Heart left ventricle (tissue), 16 donors: ENCODE results near the gene NFXL1. TPM values are rescaled to one million over a fixed set of nuclear protein-coding genes. Genes with fewer than 3 reads are reported as not detected.

Experiments
- ATAC-seq, 4 donors: fragments of 200-7000 bp; cut with Tn5 transposase; one replicate each; pipeline ENCODE4 v1.9.1; 2020 to 2022; ENCODE audit warnings: moderate library complexity in 4 of 4, mild to moderate bottlenecking in 3 of 4, moderate number of reproducible peaks in 1 of 4
- DNase-seq, 5 donors: peaks; one replicate each; pipeline ENCODE4 v3.0.0-alpha.2; 2020
- H3K27ac ChIP-seq, 12 donors: fragments of 200-600 bp; sonication (generic) in 4 of 12; one replicate each; pipeline versions ENCODE4 v1.5.0 to v1.8.0; 2016 to 2022; ENCODE audit warnings: mild to moderate bottlenecking in 2 of 12
- H3K27me3 ChIP-seq, 9 donors: fragments of 200-600 bp; sonication (generic) in 2 of 9; one replicate each; pipeline versions ENCODE4 v1.5.1 to v1.8.0; 2016 to 2022; ENCODE audit warnings: mild to moderate bottlenecking in 3 of 9
- H3K36me3 ChIP-seq, 9 donors: fragments of 200-600 bp; sonication (generic) in 2 of 9; one replicate each; pipeline versions ENCODE4 v1.5.0 to v1.8.0; 2018 to 2022; ENCODE audit warnings: mild to moderate bottlenecking in 2 of 9
- H3K4me1 ChIP-seq, 12 donors: fragments of 200-600 bp; sonication (generic) in 4 of 12; one replicate each; pipeline versions ENCODE4 v1.5.0 to v1.8.0; 2016 to 2022; ENCODE audit warnings: mild to moderate bottlenecking in 3 of 12
- H3K4me3 ChIP-seq, 12 donors: fragments of 200-600 bp; sonication (generic) in 4 of 12; one replicate each; pipeline versions ENCODE4 v1.5.0 to v1.8.0; 2017 to 2022; ENCODE audit warnings: mild to moderate bottlenecking in 9 of 12, moderate library complexity in 4 of 12
- H3K9me3 ChIP-seq, 12 donors: fragments of 200-600 bp; sonication (generic) in 4 of 12; one replicate each; pipeline versions ENCODE4 v1.5.0 to v1.8.0; 2016 to 2022; ENCODE audit warnings: mild to moderate bottlenecking in 1 of 12
- POLR2A ChIP-seq, 2 donors: fragments of 450-650 bp; IDR thresholded peaks; one replicate each; pipeline ENCODE4 v1.6.1; 2017; ENCODE audit warnings: antibody characterized with exemption in 2 of 2, mild to moderate bottlenecking in 2 of 2, moderate library complexity in 2 of 2
- WGBS, 4 donors: extraction: QIAGEN DNeasy Blood & Tissue Kit in 2 of 4; methylation state at CpG; one replicate each; pipeline versions ENCODE4 v1.1.5 to v1.1.7; 2013 to 2018; 5-methylcytosine and 5-hydroxymethylcytosine counted together
- intact Hi-C, 10 donors: fragments of 100-400 bp; cut with DNase I; formaldehyde crosslinking; loops; one replicate each; pipeline versions ENCODE4 v1.11.1 to v1.14.2; 2022
- polyA plus RNA-seq, 2 donors: library from polyadenylated mRNA; stranded (reverse); fragments of 200-250 nt; gene quantifications; one replicate each; pipeline ENCODE4 v1.2.3, GENCODE V29; 2013
- total RNA-seq, 9 donors: library from RNA; depleted of rRNA in 2 of 9; stranded (reverse); fragments of >200 nt in 2 of 9; fragmentation: NEBNext Ultra II Directional in 3 of 9; extraction: Animal tissue kit (Norgen Biotek cat#: 25700) in 3 of 9; gene quantifications; one replicate each; pipeline versions ENCODE4 v1.1.0 to v1.2.4, GENCODE V29; 2016 to 2023
- TF ChIP-seq, protein P1 (sequence below), 12 donors: fragments of 200-600 bp; sonication (generic) in 4 of 12; IDR thresholded peaks; one replicate each; pipeline versions ENCODE4 v1.5.0 to v1.8.0; 2018 to 2022; ENCODE audit warnings: antibody characterized with exemption in 12 of 12, mild to moderate bottlenecking in 5 of 12
- donor health status: ischemic (EF 13 %, LVEDD 7.1; RV severe dilation, severe dysfunction).
- donor health status: healthy with polysubstance abuse.
- donor health status: DM: no; HTN: yes; CAD: no.
- donor health status: DM: no; HTN: no; CAD: no.
- donor health status: ischemic (EF 25% LVEDD 6.9; RV normal size, moderate dysfunction).
- donor health status: ischemic (EF 25% LVEDD 5.7; RV mildly dilated, moderate dysfunction).
- donor health status: healthy.
- donor health status: DM: yes; HTN: yes; CAD: no.
- donor health status: ischemic (EF 35%, LVEDD 5.7; RV mildly dilated, moderate dysfunction).
- donor health status: nonischemic (EF 11% LVEDD 7.7; RV severe dilation, severe dysfunction).
- donor health status: DM: yes; HTN: yes; CAD: no.
- donor health status: PGD.
- donor health status: ischemic (EF 29% LVEDD 5.4; RV normal size, mild dysfunction).
- donor health status: nonischemic (EF 23%, LVEDD 6.1; RV moderate dilation, normal function).

The NFXL1 gene
- total and polyA plus RNA-seq, 11 donors, result 2.8 to 7.3 (median 5.3) TPM

DNA sequence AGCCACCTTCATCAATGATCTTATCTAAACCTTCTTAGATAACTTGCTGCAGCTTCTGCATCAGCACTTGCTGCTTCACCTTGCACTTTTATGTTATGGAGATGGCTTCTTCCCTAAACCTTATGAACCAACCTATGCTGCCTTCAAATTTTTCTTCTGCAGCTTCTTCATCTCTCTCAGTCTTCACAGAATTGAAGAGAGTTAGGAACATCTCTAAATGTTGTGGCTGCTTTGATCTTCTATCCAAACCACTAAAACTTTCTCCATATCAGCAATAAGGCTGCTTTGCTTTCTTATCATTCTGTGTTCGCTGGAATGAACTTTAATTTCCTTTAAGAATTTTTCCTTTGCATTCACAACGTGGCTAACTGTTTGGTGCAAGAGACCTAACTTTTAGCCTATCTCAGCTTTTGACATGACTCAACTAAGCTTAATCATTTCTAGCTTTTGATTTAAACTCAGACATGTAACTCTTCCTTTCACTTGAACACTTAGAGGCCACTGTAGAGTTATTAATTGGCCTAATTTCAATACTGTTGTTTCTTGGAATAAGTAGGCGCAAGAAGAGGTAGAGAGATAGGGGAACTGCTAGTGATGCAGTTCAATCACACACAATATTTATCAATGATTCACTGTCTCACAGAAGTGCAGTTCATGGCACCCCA lies 40.4 kb downstream of the NFXL1 start:
- peaks cover 0 to 19% (median 10%) of the 10 kb centered on the region in 12 donors for H3K9me3 ChIP-seq
- 92 to 96% (median 94%) methylated on average over 3 of the region's 3 CpGs for WGBS, 4 donors
- no peak overlapping the region for H3K4me3 ChIP-seq
- TF ChIP-seq, protein P1, sequence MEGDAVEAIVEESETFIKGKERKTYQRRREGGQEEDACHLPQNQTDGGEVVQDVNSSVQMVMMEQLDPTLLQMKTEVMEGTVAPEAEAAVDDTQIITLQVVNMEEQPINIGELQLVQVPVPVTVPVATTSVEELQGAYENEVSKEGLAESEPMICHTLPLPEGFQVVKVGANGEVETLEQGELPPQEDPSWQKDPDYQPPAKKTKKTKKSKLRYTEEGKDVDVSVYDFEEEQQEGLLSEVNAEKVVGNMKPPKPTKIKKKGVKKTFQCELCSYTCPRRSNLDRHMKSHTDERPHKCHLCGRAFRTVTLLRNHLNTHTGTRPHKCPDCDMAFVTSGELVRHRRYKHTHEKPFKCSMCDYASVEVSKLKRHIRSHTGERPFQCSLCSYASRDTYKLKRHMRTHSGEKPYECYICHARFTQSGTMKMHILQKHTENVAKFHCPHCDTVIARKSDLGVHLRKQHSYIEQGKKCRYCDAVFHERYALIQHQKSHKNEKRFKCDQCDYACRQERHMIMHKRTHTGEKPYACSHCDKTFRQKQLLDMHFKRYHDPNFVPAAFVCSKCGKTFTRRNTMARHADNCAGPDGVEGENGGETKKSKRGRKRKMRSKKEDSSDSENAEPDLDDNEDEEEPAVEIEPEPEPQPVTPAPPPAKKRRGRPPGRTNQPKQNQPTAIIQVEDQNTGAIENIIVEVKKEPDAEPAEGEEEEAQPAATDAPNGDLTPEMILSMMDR (IDR thresholded peaks at IDR 0.05), result no peak
- TF ChIP-seq POLR2A (IDR thresholded peaks at IDR 0.05), result no peak
- ATAC-seq, result no peak
- no peaks in the 10 kb centered on the region for H3K4me1 ChIP-seq
- intact Hi-C loops, result loop anchor here in 1 of 10 donors (5.0 kb wide), 1 partner anchor 33 kb away; no protein-coding TSS in a partner anchor
- no peak for DNase-seq
- H3K27me3 ChIP-seq, result no peaks in the 10 kb centered on the region
- peaks cover 2 to 78% (median 67%) of the 10 kb centered on the region in 9 donors for H3K36me3 ChIP-seq
- no peak overlapping the region for H3K27ac ChIP-seq

DNA sequence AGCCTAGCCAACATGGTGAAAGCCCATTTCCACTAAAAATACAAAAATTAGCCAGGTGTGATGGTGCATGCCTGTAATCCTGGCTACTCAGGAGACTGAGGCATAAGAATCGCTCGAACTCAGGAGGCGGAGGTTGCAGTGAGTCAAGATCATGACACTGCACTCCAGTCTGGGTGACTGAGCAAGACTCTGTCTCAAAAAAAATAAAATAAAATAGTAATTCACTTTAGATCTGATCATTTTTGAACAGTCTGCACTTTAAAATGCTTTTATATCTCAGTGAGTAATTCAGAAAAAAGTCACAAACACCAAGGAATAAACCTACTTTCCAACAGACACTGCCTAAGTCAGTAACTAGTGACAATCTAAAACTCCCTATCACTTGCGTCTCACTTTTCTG lies 50.9 kb downstream of the NFXL1 start:
- DNase-seq, result no peak
- H3K4me3 ChIP-seq, result no peak overlapping the region
- WGBS, 4 donors, result 68 to 99% (median 83%) methylated on average over 4 of the region's 4 CpGs
- no peak for TF ChIP-seq POLR2A (IDR thresholded peaks at IDR 0.05)
- TF ChIP-seq, protein P1 (IDR thresholded peaks at IDR 0.05), result no peak
- intact Hi-C loops, result no loop called here
- no peaks in the 10 kb centered on the region for H3K27me3 ChIP-seq
- H3K36me3 ChIP-seq, result peaks cover 0 to 18% (median 4%) of the 10 kb centered on the region in 9 donors
- H3K27ac ChIP-seq, result no peak overlapping the region
- H3K9me3 ChIP-seq, result peaks cover 0 to 5% (median 0%) of the 10 kb centered on the region in 12 donors
- ATAC-seq, result no peak
- H3K4me1 ChIP-seq, result peaks cover 0 to 1% (median 0%) of the 10 kb centered on the region in 12 donors

DNA sequence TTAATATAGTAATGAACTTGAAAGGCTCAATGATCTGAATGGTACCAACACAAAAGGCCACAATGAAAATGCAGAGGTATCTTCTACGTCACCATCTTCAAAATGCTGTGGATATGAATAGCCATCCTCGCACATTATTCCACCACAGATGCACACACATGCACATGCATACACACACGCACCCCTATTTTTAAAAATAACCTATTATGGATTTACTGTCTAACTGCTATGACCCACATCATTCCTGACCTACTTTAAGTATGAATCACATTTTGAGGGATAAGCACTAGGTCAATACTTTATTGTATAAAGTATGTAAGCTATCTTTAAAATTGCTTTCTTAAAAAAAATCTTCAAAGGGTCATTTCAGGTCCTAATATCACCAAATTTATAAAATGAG lies 52.1 kb downstream of the NFXL1 start:
- intact Hi-C loops, result no loop called here
- Histone ChIP-seq H3K4me3 (no peak overlapping the region), H3K9me3 (no peaks in the 10 kb centered on the region), H3K4me1 (peaks cover 0 to 6% (median 0%) of the 10 kb centered on the region in 12 donors), H3K36me3 (peaks cover 0 to 15% (median 3%) of the 10 kb centered on the region in 9 donors), H3K27me3 (no peaks in the 10 kb centered on the region), H3K27ac (no peak overlapping the region)
- DNase-seq (no peak), ATAC-seq (no peak)
- TF ChIP-seq, protein P1 (IDR thresholded peaks at IDR 0.05), result no peak
- TF ChIP-seq POLR2A (IDR thresholded peaks at IDR 0.05), result no peak
- WGBS, 4 donors, result 96 to 97% (median 96%) methylated on average over 3 of the region's 3 CpGs

DNA sequence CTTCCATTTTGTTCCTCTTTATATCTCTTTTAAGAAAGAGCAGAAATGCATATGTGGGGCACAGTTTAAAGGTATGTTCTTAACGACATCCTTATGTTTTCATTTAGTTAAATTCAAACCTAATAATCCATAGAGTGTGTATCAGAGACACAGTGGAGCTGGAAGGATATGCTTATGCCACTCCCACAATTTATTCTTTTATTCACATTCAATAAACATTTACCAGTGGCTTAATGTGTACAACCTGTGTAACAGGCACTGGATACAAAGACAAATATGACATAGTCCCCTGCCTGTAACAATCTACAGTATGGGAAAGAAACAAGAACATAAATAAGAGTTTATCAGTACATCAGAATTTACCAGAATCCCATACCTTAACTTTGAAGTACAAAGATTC lies 54.1 kb downstream of the NFXL1 start:
- DNase-seq (no peak), ATAC-seq (no peak)
- no peak for TF ChIP-seq POLR2A (IDR thresholded peaks at IDR 0.05)
- TF ChIP-seq, protein P1 (IDR thresholded peaks at IDR 0.05), result no peak
- 98 to 100% (median 99%) methylated on average over 1 of the region's 1 CpG for WGBS, 4 donors
- H3K4me3 ChIP-seq, result no peak overlapping the region
- peaks cover 0 to 21% (median 5%) of the 10 kb centered on the region in 9 donors for H3K36me3 ChIP-seq
- no peak overlapping the region for H3K27ac ChIP-seq
- peaks cover 0 to 6% (median 0%) of the 10 kb centered on the region in 12 donors for H3K4me1 ChIP-seq
- intact Hi-C loops, result no loop called here
- H3K9me3 ChIP-seq, result no peaks in the 10 kb centered on the region
- H3K27me3 ChIP-seq, result no peaks in the 10 kb centered on the region
